NK-92 treated with Interleukin-12 subunit alpha and Interleukin-12 subunit beta, amount 100 ng/mL, for 24 hours (cell line): ENCODE data around the gene ULBP3.
"Not testable (repeated sequence)": the region's sequence is repeated elsewhere in the genome, so short reads cannot be mapped to it uniquely, and the experiment has no call there.

ENCODE experiments used
- DNase-seq: peaks from one replicate; lab custom pipeline; 2025; lab: John Stamatoyannopoulos, UW

ULBP3 gene

DNA sequence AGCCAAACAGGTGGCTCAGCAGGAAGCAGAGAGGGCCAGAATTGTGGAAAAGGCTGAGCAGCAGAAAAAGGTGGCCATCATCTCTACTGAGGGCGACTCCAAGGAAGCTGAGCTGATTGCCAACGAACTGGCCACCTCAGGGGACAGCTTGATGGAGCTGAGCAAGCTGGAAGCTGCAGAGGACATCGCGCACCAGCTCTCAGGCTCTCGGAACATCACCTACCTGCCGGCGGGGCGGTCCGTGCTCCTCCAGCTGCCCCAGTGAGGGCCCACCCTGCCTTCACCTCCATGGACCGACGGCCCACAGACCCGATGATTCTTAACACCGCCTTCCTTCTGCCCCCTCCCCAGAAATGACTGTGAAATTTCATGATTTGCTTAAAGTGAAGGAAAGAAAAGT, 25.8 kb downstream of the ULBP3 start:
- no peak for DNase-seq

DNA sequence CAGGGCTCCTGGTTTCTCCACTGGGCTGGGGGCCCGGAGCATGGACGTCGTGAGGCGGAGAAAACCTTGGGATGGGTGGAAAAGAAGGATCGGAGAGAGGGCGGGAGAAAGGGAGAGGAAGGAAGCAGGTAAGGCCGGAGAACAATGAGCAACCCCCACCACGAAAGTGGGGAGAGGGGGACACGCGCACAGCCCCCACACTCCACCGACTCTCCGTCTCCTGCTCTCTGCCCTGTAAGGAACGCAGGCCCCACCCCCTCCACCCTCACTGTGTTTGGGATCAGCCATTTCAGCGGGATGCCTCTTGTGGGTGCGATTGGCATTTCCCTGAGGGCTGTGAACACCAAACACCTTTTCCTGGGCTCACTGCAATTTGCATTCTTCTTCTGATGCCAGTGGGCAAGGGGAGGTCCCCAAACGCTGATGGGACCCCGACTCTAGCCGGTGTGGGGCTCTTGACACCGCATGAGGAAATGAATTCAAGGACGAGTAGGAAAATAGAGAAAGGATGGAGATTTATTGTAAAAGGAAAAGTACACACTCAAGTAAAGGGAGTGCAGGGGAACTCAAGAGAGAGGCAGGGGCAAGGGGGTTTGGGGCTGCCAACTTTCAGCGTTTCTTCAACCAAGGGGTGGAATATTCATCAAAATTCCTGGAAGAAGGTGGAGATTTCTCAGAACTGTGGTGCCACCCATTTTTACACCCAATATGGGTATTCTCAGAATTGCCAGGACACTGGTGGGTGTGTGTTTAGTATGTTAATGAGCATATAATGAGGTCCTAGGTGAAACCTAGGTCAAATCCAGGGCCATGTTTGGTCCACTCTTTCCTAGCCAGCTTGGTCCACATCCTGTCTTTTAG, 30.5 kb downstream of the ULBP3 start:
- DNase-seq, result no peak

DNA sequence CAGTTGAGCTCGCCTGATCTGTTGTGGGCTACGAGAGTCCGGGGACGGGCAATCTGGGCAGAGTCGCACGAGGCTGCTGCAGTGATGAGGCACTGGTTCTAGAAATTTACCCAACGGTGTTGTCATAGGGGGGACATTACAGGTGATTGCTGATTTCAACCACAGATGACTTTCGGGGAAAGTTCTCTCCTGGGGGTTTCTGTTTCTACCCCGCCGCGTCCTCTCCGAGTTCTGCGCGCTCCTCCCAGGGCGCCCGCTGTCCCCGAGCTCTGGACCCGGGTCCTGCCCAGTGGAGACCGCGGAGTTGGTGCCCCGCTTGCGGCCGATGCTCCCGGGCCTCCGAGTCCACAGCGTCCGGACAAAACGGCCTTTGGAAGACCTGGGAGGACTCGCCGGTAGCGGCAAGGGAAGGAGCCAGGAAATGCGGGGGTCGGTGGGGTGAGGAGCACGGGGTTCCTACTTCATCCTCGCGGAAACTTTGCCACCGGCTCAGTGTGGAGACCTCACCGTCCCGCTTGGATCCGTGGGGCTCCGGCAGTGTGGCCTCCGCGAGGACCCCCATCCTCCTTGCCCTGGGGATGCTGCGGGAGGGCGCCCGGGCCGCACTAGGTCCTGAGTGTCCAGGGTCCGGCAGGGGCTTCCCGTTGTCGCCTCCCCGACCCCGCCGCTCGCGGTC, 31.3 kb downstream of the ULBP3 start:
- no peak for DNase-seq

DNA sequence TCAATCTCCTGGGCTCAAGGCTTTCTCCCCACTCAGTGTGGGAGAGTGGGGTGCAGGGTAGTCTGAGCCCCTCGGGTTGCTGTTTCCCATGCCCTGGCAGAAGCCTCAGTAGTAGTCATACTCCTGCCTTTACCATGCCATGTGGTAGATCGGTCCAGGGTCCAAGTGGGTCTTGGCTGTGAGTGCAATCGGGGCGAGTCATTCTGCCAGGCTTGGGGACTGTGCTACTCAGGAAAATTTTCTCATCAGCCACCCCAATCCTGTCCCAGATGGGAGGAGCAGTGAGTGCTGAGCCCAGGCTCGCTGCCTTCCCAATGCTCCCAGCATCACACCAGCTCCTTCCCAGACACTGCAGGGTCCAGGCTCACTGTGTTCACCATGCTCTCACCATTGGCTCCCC, 32.8 kb downstream of the ULBP3 start:
- no peak for DNase-seq

DNA sequence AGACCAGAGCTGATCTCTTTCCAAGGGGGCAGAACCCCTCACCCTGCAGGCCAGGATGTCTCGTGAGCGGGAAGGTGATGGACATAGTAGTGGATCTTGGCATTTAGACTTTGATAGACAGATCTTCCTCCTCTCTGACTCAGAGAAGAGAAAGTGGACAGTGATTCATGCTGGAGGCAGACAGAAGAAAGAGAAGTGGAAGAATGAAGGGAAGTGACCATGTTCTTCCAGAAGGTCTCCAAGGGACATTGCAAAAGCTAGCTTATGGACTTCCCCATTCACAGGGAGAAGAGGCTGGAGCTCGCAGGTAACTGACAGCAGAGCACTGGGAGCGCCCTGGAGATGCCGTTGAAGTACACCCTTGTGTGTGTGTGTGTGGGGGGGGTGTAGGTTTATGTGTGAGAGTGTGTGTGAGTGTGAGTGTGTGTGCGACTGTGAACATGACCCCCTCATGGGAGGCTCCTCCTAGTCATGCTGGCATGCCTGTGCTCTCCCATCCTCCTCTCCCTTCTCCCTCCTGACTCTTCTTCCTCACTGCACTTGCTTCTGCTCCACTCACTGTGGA, 35.6 kb downstream of the ULBP3 start:
- no peak for DNase-seq

DNA sequence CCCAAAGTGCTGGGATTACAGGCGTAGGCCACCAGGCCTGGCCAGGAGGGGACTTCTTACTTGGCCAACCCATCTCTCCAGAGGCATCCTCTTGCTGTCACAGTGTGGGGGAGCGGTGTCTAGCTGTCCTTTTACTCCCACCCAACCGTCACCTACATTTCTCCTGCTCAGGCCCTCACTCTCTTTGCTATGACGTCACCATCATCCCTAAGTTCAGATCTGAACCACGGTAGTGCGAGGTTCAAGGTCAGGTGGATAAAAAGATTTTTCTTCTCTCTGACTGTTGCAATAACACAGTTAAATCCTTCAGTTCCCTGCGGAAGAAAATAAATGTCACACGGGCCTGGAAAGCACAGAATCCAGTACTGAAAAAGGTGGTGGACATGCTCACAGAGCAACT, 36.3 kb downstream of the ULBP3 start:
- no peak for DNase-seq

DNA sequence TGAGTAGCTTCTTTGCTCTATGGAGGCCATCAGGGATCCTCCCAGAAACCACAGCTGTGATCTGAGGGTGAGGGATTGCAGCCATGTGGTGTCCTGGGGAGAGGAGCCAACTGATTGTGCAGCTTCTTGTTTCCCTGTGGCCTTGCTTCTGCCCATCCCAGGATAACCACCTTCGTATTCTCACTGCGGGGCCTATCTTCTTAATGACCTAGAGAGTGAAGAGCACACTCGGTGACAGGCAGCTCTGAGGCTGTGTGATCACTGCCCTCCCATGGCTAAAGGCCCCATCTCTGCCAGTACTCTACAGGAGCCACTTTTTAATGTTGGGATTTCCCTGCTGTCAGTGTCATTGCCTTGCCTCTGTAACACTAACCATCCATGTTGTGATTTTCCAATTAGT, 38.3 kb downstream of the ULBP3 start:
- DNase-seq, result no peak

DNA sequence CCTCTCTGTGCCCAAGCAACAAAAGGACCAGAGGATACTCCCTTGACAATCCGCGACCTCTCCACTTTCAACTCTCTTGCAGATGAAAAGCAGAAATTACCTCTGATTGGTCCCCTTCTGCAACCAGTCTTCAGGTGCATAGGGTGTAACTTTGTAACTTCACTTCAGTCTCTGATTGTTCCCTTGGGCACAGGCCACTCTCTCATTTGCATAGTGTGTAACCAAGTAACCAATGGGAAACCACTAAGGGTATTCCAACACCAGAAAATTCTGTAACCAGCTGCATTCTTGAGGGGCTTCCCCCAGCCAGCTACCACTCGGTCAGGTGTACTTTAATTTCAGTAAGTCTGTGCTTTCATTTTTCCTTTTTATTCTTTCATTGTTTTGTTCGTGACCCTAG, 39.2 kb downstream of the ULBP3 start:
- no peak for DNase-seq

DNA sequence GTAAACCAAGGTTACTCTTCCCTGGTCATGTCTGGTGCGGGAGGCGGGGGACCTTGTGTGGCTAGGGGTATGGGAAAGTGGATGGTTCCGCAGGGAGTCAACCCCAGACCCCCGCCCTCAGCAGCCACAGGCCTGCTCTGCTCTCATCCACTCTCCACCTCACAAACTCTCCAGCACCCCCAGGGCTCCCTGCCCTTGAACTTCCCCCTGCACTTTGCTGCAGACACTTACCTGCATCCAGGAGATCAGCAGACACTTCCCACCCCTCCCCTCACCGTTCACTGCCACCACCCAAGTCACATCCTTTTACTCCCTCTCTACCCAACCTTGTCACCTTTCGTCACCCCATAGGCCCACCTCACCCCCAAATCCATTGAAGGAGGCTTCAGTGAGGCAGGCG, 39.6 kb downstream of the ULBP3 start:
- no peak for DNase-seq

DNA sequence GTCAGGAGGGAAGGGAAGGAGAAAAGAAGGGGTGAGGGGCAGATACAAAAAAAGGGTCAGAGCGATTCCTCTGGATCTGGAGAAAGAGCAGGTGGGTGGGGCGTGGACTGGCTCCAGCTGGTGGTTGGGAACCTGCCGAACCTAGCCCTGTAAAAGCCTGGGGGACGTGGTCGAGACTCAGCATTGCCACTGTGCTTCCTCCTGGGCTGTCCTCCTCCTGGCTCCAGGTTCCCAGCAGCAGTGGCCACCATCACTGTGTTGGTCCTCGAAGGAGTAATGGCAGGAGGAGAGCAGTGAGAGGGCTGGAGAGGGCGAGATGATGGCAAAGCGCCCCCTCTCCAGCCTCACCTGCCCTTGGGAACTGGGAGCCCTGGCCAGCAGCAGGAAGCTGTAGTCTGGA, 40.1 kb downstream of the ULBP3 start:
- DNase-seq, result no peak

DNA sequence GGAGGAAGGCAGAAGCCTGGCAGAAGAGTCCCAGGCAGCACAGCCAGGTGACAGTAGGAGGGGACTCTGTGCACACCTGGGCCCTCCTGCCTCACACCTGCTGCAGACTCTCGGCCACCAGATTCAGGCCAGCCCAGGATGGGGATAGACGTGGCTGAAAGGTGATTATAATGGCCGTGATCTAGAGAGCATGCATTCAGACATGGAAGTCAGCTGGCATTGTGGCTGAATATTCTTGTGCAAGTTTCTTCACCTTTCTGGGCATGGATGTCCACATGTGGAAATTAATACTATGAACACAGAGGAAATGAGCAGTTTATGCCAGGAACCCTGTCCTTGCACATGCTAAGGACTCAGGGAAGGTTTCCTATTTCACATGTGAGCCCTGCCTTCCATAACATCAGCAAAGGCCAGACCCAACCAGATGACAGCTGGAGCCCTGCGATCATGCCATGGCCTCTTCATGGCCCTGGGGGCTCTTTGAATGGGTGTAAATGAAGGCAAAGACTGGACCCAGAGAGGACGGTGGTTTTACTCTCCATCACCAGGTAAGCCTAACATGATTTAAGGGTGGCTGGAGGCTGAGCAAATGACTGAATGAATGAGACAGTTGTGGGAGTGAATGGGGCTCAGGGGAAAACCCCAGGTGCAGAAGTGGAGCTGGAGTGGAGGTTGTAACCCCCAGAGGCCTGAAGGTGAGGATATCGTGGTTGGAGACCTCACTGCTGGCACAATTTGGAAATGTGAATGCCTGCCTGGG, 40.9 kb downstream of the ULBP3 start:
- no peak for DNase-seq

DNA sequence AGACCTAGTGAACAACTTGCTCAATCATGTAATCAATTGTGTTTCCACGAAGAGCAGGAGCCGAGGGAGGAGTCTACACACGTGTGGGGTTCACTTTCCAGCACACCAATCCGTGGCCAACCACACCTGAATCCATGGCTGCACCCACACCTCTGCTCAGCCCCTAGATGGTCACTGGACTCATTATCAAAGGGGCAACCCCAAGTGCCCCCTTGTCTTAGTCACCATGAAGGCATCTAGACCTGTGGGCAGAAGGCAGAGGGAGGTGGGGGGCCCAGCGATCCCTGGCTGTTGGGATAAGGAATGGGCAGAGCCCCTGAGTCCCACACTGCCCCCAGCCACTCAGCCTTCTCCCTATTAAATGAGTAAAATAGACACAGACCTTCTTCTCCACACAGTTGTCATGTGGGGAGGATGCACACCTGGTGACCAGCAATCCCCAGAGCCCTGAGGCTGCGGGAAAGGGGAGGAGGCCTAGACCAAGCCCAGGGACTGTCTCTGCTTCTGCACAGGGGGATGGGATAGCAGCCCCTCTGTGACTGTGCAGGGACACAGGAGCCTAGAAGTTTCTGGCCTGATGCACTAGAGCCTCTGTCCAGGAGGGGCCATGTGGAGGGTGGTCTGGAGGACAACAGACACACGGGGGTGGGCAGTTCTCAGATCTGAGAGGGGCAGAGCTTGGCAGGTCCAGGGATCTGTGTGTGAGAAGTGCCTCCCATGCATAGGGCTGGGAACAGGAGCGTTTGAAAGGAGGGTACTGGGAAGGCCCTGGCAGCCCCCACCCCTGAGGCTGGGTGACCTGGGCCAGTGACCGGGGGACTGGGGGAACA, 41.7 kb downstream of the ULBP3 start:
- no peak for DNase-seq

DNA sequence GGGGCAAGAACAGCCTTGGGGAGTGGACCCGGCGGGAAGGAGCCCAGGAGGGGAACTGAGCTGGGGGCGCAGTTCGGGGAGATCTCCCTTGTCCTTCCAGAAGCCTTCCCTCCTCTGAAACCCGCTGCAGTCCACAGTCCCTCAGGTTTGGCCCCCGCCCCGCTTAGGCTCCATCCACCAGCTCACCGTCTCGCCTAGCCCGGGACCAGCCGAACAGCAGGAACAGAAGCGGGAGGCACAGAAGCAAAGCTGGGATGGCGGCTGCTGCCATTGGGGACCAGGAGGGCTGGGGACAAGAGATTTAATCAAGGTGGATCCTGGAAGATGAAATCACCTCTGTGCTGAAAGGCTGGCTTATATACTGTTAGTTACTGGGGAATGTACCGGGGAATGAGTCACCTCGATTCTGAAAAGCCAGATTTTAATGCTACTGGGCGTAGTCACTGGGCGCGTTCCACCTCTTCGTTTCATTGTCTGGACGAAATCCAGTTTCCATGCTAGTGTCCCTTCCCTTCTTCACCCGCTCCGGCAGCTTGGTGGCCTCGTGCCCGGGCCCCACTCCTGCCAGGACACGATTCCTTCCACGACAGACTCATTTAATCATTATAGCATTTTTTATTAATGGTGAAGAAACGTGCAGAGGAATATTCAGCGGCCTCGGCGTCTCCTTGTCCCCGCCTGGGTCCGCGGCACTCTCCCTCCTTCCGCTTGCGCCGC, 43.6 kb downstream of the ULBP3 start, which contains the start of gene RAET1L:
Gene RAET1L, minus strand, starts transcription at position 332 of the 717 bp plus-strand sequence. Its CDS starts 61 bp downstream, at position 271.
- no peak for DNase-seq

DNA sequence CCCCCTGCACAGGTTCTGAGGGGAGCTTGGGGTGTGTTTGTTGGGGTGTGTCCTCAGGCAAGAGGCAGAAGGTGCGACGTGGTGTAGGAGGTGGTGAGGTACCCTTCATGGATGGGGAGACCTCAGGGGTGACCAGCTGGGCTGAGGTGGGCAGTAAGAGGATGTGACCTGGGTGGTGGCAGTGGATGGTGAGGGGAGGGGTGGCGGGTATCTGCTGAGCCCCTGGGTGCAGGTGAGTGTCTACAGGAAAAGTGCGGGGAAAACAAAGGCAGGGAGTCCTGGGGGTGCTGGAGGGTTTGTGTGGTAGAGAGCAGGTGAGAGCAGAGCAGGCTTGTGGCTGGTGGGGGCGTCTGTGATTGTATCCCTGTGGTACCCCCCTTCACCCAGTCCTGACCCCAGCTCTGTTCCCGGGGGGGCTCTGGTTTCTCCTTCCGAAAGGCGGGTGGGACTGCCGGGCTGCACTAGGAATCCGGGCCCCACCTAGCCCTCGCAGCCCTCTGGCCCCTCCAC, 44.2 kb downstream of the ULBP3 start:
- no peak for DNase-seq

DNA sequence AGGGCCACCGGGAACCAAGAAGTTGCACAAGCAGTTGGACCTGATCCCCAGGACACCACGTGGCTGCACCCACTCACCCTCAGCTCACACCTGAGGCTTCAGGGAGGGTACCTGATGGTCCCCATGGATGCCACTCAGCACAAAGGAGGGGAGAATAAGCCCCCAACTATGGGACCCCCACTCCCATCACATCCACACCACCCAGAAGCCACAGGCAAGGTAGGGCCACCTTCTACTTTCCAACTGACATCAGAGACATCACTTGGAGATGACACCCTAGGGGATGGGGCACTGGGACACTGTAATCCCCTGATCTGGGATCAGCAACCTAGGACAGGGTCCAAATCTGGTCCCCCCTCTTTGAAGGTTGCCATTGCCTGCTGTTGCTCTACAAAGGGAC, 44.9 kb downstream of the ULBP3 start:
- DNase-seq, result not testable (repeated sequence)

DNA sequence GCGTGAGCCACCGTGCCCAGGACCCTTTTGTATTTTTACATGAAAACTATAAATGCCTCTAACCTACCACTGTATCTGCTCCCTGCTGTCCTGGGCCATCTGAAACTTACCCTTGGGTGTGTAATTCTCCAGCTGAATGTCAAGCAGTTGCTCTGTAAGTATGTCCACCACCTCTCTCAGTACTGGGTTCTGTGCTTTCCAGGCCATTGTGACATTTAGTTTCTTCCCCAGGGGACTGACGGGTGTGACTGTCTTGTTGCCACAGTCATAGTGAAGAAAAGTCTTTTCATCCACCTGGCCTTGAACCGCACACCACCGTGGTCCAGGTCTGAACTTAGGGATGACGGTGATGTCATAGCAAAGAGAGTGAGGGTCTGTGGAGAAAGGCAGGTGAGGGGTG, 47.1 kb downstream of the ULBP3 start:
- DNase-seq, result not testable (repeated sequence)

DNA sequence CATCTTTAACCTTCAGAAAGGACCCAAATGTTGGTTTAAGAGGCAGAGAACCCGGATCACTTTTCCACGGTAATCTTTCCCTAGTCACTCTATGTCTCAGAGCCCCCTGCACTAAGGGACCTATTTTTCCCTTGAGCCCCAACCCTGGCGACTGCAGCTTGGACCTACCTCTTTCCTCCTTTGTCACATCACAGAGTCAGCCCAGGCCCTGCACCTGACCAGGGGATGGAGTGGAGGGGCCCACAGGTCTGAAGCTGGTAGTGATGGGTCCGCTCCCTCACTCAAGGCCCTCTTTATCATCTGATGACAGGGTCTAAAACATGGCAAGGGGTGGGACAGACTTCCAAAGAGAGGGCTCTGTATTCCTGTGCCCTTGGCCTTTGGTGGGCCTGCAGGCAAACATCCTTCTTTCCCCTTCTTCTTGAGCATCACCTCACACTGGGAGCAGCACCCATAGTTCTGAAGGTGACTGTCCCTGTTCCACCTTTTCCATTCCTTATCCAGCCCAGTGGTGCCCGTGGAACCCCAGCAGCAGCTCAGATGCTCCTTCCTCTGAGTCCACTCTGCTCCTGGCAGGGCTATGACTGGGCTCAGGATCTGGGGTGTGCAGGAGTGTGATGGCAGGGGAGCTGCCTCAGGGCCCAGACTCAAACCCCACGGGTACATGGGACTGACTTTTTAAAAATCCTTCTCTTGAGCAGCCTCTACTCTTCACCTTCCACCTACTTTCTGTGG, 49.9 kb downstream of the ULBP3 start:
- DNase-seq, result no peak

DNA sequence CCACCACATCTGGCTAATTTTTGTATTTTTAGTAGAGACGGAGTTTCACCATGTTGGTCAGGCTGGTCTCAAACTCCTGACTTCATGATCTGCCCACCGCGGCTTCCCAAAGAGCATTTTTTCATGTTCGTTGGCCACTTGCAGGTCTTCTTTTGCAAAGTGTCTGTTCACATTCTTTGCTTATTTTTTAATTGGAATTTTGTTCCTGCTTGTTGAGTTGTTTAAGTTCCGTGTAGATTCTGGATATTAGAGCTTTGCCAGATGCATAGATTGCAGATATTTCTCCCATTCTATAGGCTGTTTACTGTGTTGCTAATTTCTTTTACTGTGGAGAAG, 51.8 kb downstream of the ULBP3 start:
- not testable (repeated sequence) for DNase-seq

DNA sequence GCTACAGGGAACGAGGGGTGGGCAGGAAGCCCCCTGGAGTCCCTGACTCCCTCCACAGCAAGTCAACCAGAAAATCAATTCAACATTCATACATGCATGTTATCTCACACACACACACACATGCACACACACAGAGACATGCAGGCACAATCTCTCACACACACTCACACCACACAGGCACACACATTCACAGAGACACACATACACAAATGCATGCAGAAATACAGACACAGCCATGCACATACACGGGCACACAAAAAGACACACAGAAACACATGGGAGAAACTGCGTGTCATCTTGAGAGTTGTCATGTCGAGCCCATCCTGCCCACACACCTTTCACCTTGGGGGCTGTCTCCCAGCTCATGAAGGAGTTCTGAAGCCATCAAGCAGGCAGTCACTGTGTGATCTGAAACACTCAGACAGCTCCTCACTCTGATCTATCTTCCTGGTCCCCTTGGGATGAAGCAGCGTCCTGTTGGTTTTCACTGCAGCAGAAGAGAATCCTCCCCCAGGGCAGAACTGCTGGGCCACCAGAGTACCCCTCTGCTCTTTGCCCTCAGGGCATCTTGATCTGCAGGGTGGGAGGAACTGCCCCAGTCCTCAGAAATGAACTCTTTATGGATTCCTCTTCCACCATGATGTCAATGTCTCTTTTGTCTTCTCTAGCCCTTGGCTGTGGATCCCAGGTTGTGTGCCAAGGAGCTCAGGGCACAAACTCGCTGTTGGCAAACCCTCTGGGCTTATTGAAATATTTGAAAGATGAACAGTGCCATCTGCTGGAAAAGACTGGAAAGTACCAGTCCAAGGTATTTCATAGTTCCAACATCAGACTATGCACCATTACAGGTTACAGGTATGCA, 52.4 kb downstream of the ULBP3 start:
- DNase-seq, result no peak
